HG03432 (cell line): ENCODE data around the gene FAM171A2.
"Not testable (repeated sequence)": the region's sequence is repeated elsewhere in the genome, so short reads cannot be mapped to it uniquely, and the experiment has no call there.

Experiments used
- ATAC-seq: cut with Tn5 transposase; IDR thresholded peaks from one replicate; pipeline ENCODE4 v1.9.1; 2021; ENCODE audit warnings: mild to moderate bottlenecking, moderate library complexity; ENCODE audit not compliant: unreplicated experiment

The FAM171A2 gene

DNA sequence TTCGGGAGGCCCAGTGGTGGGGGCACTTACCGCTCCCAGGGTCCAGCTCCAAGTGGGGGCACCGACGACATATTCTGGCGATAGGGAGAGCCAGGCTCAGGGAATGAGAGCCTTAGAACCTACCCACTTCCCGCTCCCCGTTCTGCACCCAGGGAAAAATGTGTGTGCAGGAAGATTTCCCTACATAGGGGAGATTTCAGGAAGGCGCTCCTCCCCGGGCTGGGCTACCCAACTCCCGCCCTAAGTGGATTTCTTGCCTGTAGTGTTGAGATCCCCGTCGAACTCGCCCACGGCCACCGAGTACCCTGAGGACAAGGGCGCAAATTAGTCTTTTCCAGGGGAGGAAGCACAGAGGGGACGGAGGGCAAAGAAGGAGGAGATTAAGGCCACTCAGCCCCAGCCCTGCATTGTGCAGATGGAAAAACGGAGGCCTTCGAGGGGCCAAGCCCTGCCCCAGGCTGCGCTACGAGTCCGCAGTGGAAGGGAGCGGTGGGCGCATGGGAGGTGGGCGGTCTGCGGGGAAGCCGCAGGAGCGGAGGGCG is 20.7 kb upstream of the FAM171A2 start:
- no peak for ATAC-seq

DNA sequence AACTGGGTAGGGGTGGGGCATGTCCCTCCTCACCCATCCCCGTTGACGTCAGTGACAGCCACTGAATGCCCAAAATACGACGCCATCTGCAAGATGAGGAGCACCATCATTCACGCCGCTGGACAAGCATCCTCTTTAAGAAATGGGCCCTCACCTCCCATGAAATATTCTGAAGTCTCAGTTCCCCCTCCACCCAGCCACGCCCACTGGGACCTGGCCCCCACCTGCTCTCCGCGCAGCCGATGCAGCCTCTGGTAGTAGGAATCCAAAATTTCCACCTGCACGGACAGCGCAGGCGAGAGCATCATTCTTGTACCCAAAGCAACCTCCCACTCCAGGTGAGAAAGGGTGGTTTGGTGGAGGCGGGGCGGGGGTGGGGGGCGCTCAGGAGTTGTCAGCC is 20.2 kb upstream of the FAM171A2 start:
- ATAC-seq = no peak

DNA sequence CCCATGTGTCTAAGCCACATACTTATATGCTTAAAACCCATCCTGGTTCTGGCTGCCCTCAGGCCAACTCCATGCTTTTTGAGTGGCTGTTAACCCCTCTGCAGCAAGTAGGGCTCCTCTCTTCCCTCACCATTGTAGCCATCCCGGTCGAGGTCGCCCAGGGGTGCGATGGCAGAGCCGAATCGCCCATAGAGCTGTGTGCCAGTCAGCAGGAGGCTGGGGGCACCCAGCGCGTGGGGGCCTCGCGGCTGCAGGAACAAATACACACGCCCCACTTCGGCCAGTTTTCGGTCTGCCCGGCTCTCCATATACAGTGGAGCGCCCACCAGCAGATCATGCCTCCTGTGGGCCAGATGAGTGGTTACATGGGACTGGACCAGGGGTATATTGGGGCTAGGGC is 19.7 kb upstream of the FAM171A2 start:
- no peak for ATAC-seq

DNA sequence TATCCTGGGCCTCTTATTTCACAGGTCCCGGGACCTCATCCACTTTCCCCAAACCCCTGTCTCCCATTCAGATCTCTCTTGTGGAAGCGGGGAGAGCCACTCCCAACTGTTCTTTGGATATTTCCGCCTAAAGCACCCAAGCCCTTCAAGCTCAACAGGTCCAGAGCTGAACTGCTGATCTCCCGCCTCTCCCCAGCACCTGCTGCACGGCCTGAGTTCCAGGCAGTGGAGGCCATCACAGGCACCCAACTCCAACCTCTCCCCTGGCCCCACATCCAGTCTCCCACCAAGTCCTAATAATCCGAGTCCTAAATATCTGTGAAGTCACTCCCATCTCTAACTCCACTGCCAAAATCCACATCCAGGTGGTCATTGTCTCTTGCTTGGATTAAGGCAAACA is 19.3 kb upstream of the FAM171A2 start:
- ATAC-seq = no peak

DNA sequence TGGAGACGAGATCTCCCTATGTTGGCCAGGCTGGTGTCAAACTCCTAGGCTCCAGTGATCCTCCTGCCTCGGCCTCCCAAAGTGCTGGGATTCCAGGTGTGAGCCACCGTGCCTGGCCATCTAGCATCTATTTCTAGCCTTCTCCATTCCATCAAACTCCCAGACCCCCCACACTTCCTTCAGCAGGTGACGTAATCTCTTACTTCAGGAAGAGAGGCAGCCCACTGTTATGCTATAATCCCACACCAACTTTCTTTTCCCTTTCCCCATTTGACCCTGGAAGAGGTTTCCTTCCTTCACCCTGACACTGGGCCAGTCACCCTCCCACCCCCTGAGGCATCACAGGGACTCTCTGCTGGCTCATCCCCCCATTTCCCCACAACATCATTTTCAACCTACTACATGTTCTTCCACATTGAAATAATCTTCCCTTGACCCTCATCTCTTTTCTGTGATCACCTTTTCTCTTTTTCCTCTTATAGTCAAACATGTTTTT is 18.2 kb upstream of the FAM171A2 start:
- no peak for ATAC-seq

DNA sequence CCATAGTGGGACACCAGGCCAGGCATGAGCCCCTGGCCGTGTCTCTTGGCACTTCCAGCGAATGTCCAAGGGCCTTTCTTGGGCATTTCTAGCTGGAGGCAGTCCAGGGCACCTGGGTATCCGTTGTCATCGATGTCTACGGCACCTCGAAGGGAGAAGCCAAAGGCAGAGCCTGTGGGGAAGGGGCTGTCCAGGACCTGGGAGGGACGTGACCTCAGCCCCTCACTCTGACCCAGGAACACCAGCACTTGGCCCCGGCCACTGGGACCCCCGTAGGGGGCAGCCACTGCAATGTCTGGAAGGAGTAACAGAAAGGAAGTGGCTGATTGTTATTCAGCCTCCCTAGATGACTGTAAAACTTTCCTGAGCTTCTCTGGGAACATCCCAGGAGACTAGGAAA is 17.1 kb upstream of the FAM171A2 start:
- no peak for ATAC-seq

DNA sequence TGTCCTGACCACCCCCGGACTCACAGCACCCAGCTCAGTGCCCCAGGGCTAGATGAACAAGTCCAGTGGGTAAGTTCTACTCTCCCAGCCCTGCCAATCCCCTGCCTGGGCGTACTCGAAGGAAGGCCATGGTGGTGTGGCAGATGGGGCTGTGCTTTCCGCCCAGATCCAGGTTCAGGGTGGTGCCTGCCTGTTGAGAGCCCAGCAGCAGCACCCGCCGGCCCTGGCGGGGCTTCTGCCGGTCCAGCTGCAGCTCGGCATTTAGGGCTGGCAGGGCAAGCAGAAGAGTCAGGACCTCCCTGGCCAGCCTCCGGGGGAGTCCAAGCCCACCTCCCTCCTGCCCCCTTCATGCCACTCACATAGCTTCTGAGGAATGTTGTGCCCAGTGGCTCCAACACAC is 16.2 kb upstream of the FAM171A2 start:
- ATAC-seq = no peak

DNA sequence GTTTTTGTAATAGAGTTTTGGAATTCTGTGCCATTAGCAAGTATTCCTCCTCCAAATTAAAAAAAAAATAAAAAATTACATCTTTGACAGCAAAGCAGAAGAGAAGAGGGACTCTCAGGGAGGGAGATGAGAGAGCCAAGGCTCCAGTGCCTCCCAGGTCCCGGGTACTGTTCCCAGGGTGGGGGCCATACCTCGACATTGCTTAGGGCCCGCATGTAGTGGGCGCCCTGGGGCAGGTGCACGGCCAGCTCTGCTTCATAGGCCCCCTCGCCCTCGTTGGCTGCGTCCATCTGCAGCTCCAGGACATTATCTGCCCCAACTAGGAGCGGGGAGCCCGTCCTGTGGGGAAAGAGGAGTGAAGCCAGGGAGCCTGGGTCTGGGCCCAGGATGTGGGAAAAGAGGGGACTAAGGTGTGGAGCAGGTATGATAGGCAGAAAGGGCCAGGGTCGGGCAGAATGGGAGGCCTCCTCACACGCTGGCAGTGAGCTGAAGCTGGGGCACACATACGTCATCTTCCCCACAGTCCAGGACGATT is 14.6 kb upstream of the FAM171A2 start:
- no peak for ATAC-seq

DNA sequence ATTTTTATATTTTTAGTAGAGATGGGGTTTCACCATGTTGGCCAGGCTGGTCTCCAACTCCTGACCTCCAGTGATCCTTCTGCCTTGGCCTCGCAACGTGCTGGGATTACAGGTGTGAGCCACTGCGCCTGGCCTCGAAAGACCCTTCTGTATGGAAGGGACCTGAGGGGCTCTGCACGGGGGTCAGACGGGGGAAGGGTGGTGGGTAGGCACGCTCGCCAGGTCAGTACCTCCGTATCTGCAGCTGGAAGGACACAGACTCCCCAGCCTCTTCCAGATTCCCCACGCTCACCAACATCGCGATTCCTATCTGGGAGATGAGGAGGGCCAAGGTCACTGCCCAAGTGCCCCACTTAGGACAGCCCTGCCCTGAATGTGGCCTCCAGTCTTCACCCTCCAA is 13.1 kb upstream of the FAM171A2 start:
- no peak for ATAC-seq

DNA sequence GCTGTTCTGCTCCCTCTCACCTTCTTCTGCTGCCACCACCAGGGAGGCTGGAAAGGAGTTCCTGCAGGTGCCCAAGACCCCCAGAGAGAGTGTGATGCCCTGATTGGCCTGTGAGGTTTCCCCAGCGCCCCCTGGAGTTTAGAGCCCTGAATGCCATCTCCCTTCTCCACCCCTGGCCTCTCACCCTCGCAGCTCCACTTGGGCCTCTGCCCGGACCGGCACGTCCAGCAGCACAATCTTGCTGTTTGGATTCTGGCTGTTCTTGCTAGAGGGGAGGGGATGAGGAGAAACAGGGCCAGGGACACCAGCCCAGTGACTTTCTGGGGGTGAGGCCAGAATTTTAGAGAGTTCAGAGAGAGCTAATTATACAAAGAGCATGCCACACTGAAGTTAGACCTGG is 12.5 kb upstream of the FAM171A2 start:
- no peak for ATAC-seq

DNA sequence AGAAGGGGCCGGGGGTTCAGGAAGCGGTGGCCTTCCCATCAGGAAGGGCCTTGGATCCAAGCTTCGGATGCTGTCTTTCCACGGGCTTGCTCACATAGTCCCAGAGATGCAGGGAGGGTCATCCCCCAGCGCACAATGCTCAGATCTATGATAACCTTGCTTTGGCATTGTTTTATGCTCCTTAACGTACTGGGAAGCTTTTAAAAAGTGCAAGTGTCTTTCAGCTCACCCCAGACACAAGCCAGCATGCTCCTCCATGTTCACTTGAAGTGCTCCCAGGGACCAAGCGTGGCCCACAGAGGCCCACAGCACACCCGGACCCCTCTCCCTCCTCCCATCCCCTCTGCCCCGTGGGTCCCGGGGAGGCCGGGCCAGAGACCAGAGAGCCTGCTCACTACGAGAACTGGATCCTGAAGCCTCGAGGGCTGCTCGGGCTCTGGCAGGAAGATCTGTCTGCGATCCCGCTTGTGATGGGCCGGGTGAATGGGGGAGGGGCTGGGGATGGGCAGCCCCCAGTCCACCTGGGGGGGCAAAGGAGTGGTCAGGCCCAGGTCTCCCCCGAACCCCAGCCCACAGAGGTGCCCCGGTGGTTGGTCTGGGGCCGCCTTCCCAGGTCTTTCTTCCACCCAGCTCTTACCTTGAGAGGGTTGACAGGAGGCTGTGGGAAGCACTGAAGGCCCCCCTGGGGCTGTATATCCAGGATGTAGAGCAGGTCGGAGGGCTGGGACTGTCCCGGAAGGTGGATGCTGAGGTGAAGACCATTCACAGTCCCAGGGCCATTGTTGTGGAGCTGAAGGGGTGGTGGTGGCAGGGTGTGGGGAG is 11.8 kb upstream of the FAM171A2 start:
- ATAC-seq = no peak

DNA sequence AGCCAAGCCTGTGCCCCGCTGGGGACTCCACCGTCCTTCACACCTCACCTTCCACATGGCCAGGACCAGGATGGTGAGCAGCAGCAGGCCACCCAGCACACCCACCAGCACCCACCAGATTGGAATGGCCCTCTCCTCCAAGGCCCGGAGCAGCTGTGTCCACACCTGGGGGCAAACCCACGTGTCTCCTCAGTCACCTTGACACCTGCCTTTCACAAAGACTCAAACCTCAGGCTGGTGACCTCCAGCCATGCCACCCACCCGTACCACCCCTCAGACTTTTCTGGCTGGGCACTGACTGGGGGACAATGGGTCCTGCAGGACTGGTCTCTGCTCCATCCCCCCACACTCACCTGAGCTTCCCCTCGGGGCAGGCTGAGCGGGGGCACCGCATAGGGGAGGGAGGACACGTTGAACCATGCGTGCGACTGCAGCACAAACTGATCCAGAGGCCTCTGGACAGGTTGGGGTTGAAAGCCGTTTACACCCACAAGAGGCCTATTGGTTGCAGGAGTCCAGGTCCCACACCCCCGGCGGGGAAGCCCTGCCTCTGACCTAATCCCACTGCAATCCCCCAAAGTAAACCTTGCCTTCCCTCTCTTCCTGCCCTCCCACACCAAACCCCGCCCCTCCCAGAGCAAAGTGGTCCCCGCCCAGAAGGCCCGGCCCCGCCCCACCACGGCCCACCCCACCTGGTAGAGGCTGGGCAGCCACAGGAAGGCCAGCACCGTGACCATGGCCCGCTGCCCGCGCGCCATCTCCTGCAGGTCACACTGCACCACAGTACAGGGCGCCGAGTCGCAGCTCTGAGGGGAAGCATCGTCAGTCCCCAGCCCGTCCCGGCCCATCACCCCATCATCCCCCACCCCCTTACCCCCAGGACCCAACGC is 10.9 kb upstream of the FAM171A2 start:
- ATAC-seq = no peak

DNA sequence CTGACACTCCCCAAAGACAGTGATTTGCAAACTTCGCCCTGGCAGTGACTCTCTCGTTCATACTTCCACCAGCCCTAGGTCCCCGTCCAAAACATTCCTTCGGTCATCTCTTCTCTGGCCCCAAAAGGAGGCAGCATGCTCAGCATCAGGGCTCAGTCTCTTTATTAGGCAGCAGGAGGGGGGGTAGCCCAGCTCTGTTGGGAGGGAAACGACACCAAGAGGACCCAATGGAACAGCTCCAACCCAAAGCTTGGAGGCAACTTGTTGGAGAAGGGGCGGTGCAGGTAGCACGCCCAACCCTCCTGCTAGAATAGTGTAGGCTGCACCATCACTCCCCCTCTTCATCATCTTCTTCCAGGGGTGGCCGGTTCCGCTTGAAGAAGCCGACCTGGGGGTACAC is 8.4 kb upstream of the FAM171A2 start:
- ATAC-seq = no peak

DNA sequence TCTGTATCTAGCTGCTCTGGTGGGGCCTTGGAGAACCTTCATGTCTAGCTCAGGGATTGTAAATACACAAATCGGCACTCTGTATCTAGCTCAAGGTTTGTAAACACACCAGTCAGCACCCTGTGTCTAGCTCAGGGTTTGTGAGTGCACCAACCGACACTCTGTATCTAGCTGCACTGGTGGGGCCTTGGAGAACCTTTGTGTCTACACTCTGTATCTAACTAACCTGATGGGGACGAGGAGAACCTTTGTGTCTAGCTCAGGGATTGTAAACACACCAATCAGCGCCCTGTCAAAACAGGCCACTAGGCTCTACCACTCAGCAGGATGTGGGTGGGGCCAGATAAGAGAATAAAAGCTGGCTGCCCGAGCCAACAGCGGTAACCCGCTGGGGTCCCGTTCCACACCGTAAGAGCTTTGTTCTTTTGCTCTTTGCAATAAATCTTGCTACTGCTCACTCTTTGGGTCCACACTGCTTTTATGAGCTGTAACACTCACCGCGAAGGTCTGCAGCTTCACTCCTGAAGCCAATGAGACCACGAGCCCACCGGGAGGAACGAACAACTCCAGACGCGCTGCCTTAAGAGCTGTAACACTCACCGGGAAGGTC is 5.9 kb upstream of the FAM171A2 start:
- not testable (repeated sequence) for ATAC-seq

DNA sequence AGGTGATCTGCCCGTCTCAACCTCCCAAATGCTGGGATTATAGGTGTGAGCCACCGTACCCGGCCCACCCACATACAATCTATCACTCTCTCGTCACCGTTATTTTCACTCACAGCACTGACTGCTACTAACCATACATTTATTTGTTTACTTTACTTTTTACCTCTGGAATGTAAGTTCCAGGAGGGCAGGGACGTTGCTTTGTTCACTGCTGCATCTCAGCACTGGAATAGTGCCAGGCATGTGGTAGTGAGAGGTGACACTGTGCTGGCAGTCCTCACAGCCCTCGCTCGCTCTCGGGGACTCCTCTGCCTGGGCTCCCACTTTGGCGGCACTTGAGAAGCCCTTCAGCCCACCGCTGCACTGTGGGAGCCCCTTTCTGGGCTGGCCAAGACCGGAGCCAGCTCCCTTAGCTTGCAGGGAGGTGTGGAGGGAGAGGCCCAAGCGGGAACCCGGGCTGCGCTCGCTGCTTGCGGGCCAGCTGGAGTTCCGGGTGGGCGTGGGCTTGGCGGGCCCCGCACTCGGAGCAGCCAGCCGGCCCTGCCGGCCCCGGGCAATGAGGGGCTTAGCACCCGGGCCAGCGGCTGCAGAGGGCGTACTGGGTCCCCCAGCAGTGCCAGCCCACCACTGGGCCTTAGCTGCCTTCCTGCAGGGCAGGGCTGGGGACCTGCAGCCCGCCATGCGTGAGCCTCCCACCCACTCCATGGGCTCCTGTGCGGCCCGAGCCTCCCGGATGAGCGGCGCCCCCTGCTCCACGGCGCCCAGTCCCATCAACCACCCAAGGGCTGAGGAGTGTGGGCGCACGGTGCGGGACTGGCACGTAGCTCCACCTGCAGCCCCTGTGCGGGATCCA is 5.0 kb upstream of the FAM171A2 start:
- not testable (repeated sequence) for ATAC-seq

DNA sequence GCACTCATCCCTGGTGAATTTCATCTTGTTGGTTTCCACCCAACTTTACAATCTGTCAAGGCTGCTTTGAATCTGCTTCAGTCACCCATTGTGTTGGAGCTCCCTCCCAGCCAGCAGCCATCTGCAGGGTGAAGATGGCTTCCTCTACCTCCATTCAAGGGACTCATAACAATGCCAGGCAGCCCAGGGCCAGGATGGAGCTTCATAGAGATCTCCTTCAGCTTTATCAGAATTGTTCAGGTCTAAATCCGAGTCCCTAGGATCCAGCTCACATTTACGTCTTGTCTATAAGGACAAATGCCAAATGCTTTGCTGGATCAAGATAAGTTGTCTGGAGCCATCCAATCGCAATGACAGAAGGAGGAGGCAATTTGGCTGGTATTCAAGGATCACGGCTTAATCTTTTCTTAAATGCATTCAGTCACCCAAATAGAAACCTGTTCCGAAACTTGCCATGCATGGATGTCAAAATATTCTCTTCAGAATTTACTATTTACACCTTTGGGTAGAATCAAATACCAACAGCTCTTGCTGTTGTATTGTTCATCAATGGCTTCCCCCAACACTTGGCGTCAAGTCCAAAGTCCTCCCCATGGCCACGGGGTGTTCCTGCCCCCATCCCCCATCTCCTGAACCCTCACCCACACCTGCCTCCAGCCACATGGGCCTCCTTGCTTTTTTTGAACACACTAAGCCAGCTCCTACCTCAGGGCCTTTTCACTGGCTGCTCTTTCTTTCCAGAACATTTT is 3.8 kb upstream of the FAM171A2 start:
- no peak for ATAC-seq

DNA sequence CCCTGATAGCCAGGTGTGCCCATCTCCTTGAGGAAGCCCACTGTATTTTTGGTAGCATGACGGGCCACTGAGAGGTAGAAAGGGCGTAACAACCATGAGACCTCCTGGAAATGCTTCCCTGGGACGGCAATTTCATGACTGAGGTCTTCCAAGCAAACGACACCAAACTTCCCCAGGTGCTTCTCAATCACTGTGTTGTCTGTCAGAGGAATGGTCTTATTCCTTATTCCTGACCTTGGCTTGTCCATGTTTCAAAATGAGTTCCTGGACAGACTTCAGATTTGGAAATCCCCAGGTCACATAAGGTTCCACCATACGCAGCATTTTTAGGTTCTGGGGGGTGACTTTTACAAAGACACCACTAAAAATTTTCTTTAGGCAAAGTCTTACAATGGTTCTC is 1.4 kb upstream of the FAM171A2 start:
- not testable (repeated sequence) for ATAC-seq

DNA sequence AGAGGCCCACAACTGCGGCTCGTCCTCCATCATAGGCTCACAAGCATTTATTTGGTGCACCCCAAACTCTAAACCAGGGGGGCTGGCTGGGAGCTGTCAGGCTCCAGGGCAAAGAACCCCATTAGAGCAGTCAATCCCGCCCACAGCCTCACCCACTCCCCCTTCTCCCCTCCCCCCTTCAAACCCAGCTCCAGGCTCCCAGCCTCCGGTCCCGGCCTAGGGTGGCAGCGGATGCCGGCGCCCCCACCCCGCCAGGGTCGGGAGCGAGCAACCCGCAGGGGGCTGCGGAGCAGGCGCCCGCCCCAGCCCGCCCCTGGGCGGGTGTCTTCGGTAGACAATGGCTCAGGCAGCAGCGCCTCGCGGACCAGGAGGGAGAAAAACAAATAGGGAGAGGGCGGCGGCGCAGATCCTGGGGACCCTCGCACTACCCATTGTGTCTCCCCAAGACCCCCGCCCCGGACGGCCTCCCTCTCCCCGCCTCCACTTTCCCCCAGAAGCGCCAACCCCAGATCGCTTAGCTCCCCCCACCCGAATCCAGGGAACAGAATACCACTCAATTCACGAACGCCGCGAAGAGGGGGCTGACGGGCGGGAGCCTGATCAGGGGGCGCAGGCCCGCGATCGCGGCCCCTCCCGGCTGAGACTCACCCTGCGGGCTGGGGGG is 572 bp downstream of the FAM171A2 start:
- no peak for ATAC-seq

DNA sequence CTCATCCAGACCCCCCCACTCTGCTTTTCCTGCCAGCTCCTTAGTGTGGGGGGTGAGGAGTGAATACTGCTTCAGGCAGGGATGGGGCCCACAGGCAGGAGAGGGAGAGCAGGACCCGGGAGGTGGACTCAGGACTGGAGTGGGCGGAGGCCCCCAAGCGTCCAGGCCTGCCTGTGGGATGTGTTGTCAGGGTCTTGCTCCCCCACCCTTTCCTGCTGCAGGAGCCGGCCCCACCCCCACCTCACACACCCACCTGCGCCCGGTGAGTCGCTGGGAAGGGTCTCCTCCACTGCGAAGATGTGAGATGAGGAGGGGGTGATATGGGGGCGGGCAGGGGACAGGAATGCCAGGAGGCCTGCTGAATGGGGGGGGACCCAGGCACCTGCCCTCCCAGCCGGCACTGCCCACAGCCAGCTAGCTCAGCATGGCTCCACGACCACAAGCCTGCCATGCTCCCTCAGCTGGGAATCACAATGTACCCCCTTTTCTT is 1.1 kb downstream of the FAM171A2 start:
- no peak for ATAC-seq
